ENCODE data around the gene BCAP31. TPM values are rescaled to one million over a fixed set of nuclear protein-coding genes. Genes with fewer than 3 reads are reported as not detected.

BCAP31 gene
- total and polyA plus RNA-seq, 2 donors (not counting 1 experiment from before 2014, with no cell fraction given) = 59.5 to 117 TPM

DNA sequence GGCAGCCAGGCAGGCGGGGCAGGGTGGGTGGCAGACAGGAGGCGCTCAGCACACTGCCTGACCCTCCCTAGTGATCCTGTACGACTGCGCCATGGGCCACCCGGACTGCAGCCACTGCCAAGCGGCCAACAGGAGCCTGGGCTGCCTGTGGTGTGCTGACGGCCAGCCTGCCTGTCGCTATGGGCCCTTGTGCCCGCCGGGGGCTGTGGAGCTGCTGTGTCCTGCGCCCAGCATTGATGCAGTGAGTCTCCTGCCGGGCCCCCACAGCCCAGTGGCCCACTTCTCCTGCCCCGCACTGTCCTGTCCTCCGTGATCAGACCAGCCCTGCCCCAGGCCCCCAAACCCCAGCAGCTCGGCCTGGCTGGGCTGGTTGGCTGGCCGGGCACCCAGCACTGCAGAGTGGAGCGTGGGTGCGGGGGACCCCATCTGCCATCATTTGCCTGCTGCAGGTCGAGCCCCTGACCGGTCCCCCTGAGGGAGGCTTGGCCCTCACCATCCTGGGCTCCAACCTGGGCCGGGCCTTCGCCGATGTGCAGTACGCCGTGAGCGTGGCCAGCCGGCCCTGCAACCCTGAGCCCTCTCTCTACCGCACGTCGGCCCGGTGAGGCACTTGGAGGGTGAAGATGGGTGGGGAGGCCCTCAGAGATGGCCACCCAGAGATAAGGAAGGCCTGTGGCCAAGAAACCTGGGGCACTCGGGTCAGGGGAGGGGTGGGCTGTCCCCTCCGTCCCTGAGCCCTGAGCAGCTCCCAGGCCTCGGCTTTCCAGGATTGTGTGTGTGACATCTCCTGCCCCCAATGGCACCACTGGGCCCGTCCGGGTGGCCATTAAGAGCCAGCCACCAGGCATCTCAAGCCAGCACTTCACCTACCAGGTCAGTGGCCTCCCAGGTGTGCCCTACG is 47.5 kb upstream of the BCAP31 start:
- Histone ChIP-seq H4K20me1 (ENCODE audit: control insufficient read depth, insufficient read depth, low read length, poor library complexity, severe bottlenecking) (no peaks in the 10 kb centered on the region), H3K4me1 (ENCODE audit: control insufficient read depth in 2 of 2, insufficient read depth in 2 of 2, low read length in 2 of 2) (peaks cover 0 to 4% of the 10 kb centered on the region in 2 donors), H3K4me3 (ENCODE audit: control extremely low read depth in 1 of 5, extremely low read depth in 1 of 5, insufficient read depth in 1 of 5, low read depth in 2 of 5, low read length in 4 of 5) (no peak overlapping the region), H3K79me2 (ENCODE audit: control insufficient read depth, insufficient read depth, low read length) (no peaks in the 10 kb centered on the region), H3K27ac (ENCODE audit: low read length in 2 of 2) (no peak overlapping the region), H2AFZ (ENCODE audit: insufficient read depth, low read depth, low read length, poor library complexity, severe bottlenecking) (no peak overlapping the region), H3K27me3 (replicated peaks in 1 of 4; ENCODE audit: control extremely low read depth in 1 of 4, control insufficient read depth in 3 of 4, insufficient read depth in 4 of 4, low read length in 3 of 4) (no peaks in the 10 kb centered on the region), H3K9me3 (ENCODE audit: control extremely low read depth in 1 of 3, control insufficient read depth in 2 of 3, insufficient read depth in 1 of 3, low read length in 2 of 3) (no peaks in the 10 kb centered on the region), H3K36me3 (replicated peaks in 1 of 2; ENCODE audit: control extremely low read depth in 1 of 2, control insufficient read depth in 1 of 2, extremely low read depth in 1 of 2, insufficient read depth in 2 of 2, low read length in 1 of 2) (no peaks in the 10 kb centered on the region), H3K4me2 (replicated peaks; ENCODE audit: low read depth, low read length, poor library complexity, severe bottlenecking) (no peak overlapping the region), H3K9ac (ENCODE audit: low read length) (no peak overlapping the region)
- Mint-ChIP-seq H3K9me3 (ENCODE audit: insufficient read depth) (no peaks in the 10 kb centered on the region), H3K4me3 (no peak overlapping the region), H3K27ac (no peak overlapping the region), H3K27me3 (no peaks in the 10 kb centered on the region), H3K4me1 (peaks cover 4% of the 10 kb centered on the region)
- CTCF ChIA-PET = no interaction called here
- intact Hi-C loops (cut with micrococcal nuclease) = no loop called here
- WGBS (ENCODE audit: insufficient coverage) = 92% methylated on average over 27 of the region's 37 CpGs
- ATAC-seq (ENCODE audit: low read depth) (no peak), DNase-seq (no peak)
- POLR2A ChIA-PET = no interaction called here
- no peak for TF ChIP-seq CTCF (IDR thresholded peaks at IDR 0.05)
- no peak for TF ChIP-seq EZH2 (IDR thresholded peaks at IDR 0.05; ENCODE audit: borderline replicate concordance, insufficient read depth, low read depth, low read length, poor library complexity, severe bottlenecking)
